ENCODE measurements around the gene F5.

The F5 gene

GRCh38 chr1:169588112-169588511 is 1.8 kb upstream of the F5 start:
- DNase-seq (ENCODE audit: low spot score), result no peak

GRCh38 chr1:169586067-169586394 is 250 bp downstream of the F5 start:
- no peak for DNase-seq (ENCODE audit: low spot score)

- no peak for DNase-seq (ENCODE audit: low spot score)
Observed at GRCh38 chr1:169585181-169585580, 1.1 kb downstream of the F5 start.

- no peak for DNase-seq (ENCODE audit: low spot score)
Observed at GRCh38 chr1:169584483-169585144, 1.7 kb downstream of the F5 start.

GRCh38 chr1:169577981-169578738 is 8.1 kb downstream of the F5 start:
- DNase-seq (ENCODE audit: low spot score), result no peak

GRCh38 chr1:169576935-169577331 is 9.3 kb downstream of the F5 start:
- no peak for DNase-seq (ENCODE audit: low spot score)

- no peak for DNase-seq (ENCODE audit: low spot score)
Observed at GRCh38 chr1:169576241-169576934, 9.9 kb downstream of the F5 start.

- no peak for DNase-seq (ENCODE audit: low spot score)
Observed at GRCh38 chr1:169574336-169574735, 11.9 kb downstream of the F5 start.

GRCh38 chr1:169572187-169572586 is 14.1 kb downstream of the F5 start:
- no peak for DNase-seq (ENCODE audit: low spot score)

GRCh38 chr1:169571450-169571849 is 14.8 kb downstream of the F5 start:
- DNase-seq (ENCODE audit: low spot score), result no peak

- no peak for DNase-seq (ENCODE audit: low spot score)
Observed at GRCh38 chr1:169570172-169570574, 16.1 kb downstream of the F5 start.

GRCh38 chr1:169568497-169568896 is 17.8 kb downstream of the F5 start:
- DNase-seq (ENCODE audit: low spot score), result no peak

GRCh38 chr1:169565335-169566271 is 20.7 kb downstream of the F5 start:
- no peak for DNase-seq (ENCODE audit: low spot score)

GRCh38 chr1:169563650-169564049 is 22.6 kb downstream of the F5 start:
- no peak for DNase-seq (ENCODE audit: low spot score)

GRCh38 chr1:169563019-169563615 is 23.2 kb downstream of the F5 start:
- DNase-seq (ENCODE audit: low spot score), result no peak

- DNase-seq (ENCODE audit: low spot score), result no peak
Observed at GRCh38 chr1:169561692-169562091, 24.6 kb downstream of the F5 start.

- DNase-seq (ENCODE audit: low spot score), result no peak
Observed at GRCh38 chr1:169557131-169557530, 29.1 kb downstream of the F5 start.

GRCh38 chr1:169550294-169550693 is 36.0 kb downstream of the F5 start:
- DNase-seq (ENCODE audit: low spot score), result peak; percentile 8

GRCh38 chr1:169548282-169548681 is 38.0 kb downstream of the F5 start:
- DNase-seq (ENCODE audit: low spot score), result no peak

- DNase-seq (ENCODE audit: low spot score), result peak; percentile 60
Observed at GRCh38 chr1:169546087-169546995, 39.9 kb downstream of the F5 start.

GRCh38 chr1:169545472-169545871 is 40.8 kb downstream of the F5 start:
- no peak for DNase-seq (ENCODE audit: low spot score)

Data from hematopoietic multipotent progenitor cell treated with erythropoietin and hydrocortisone succinate and interleukin-3 and kit ligand, for 17 days (in vitro differentiated cells).